Gastroesophageal sphincter (tissue), 4 donors: ENCODE data around the gene GRM7. TPM values are rescaled to one million over a fixed set of nuclear protein-coding genes. Genes with fewer than 3 reads are reported as not detected.

Source experiments
- ATAC-seq: fragments of 150-250 bp; one replicate; pipeline ENCODE4 v1.9.1; 2016; ENCODE audit warnings: mild to moderate bottlenecking, moderate library complexity
- H3K27ac ChIP-seq, 4 donors: fragments of 200-600 bp; sonication (generic) in 3 of 4; 1 replicate in 3 of 4; 2 replicates in 1 of 4; pipeline ENCODE4 v1.5.1; 2016 to 2019
- H3K27me3 ChIP-seq: fragments of 200-600 bp; sonication (generic); one replicate; pipeline ENCODE4 v1.5.1; 2019
- H3K36me3 ChIP-seq, 2 donors: fragments of 200-600 bp; sonication (generic); one replicate each; pipeline ENCODE4 v1.5.1; 2019; ENCODE audit warnings: control low read depth in 1 of 2
- H3K4me1 ChIP-seq, 3 donors: fragments of 200-600 bp; sonication (generic); 1 replicate in 2 of 3; 2 replicates in 1 of 3; pipeline ENCODE4 v1.5.1; 2016 to 2019; ENCODE audit warnings: control low read depth in 2 of 3
- H3K4me3 ChIP-seq, 2 donors: fragments of 200-600 bp; sonication (generic); one replicate each; pipeline ENCODE4 v1.5.1; 2019; ENCODE audit warnings: mild to moderate bottlenecking in 1 of 2, moderate library complexity in 1 of 2
- H3K9me3 ChIP-seq, 3 donors: fragments of 200-600 bp; sonication (generic); one replicate each; pipeline ENCODE4 v1.5.1; 2017 to 2019; ENCODE audit warnings: control low read depth in 2 of 3
- CTCF ChIP-seq, 4 experiments: fragments of 200-600 bp in 2 of 4; fragments of 450-650 bp in 2 of 4; sonication (generic) in 1 of 4; IDR thresholded peaks; one replicate each; pipeline ENCODE4 v1.5.1; 2017 to 2019; ENCODE audit warnings: antibody characterized with exemption in 4 of 4, mild to moderate bottlenecking in 2 of 4, moderate library complexity in 2 of 4
- EP300 ChIP-seq: sonication (generic); formaldehyde crosslinking; IDR thresholded peaks from one replicate; pipeline ENCODE4 v1.6.1; 2017; ENCODE audit warnings: antibody characterized with exemption, mild to moderate bottlenecking
- POLR2A ChIP-seq, 2 donors: fragments of 450-650 bp; IDR thresholded peaks; one replicate each; pipeline ENCODE4 v1.6.1; 2017; ENCODE audit warnings: antibody characterized with exemption in 2 of 2, mild to moderate bottlenecking in 2 of 2, moderate library complexity in 1 of 2
- POLR2AphosphoS5 ChIP-seq: sonication (generic); formaldehyde crosslinking; IDR thresholded peaks from one replicate; pipeline ENCODE4 v1.6.1; 2017; ENCODE audit warnings: antibody characterized with exemption
- WGBS, 2 donors: methylation state at CpG; one replicate each; pipeline ENCODE4 v1.1.5; 2018; ENCODE audit warnings: low coverage in 1 of 2; 5-methylcytosine and 5-hydroxymethylcytosine counted together
- total RNA-seq, 4 donors: library from RNA; depleted of rRNA; stranded (reverse); fragments of >200 nt; gene quantifications; one replicate each; pipeline ENCODE4 v1.1.0, GENCODE V29; 2016

GRM7 gene
- total RNA-seq, 4 donors from 2014 or later: 0.40 to 7.6 TPM; not detected in 2

- H3K4me3 ChIP-seq: no peak overlapping the region
- no peak for ATAC-seq
- H3K9me3 ChIP-seq: no peaks in the 10 kb centered on the region
- TF ChIP-seq EP300 (no peak), POLR2AphosphoS5 (no peak), CTCF (IDR thresholded peaks at IDR 0.05) (no peak), POLR2A (IDR thresholded peaks at IDR 0.05) (no peak)
- no peaks in the 10 kb centered on the region for H3K27me3 ChIP-seq
- H3K27ac ChIP-seq: no peak overlapping the region
- 78 to 100% methylated on average over 1 to 3 of the region's 3 CpGs for WGBS, 2 donors
- H3K36me3 ChIP-seq: no peaks in the 10 kb centered on the region
- no peaks in the 10 kb centered on the region for H3K4me1 ChIP-seq
These were observed 929.2 kb downstream of the GRM7 start for GRCh38 chr3:7790141-7790540.
